ENCODE data around the gene ADAMTSL1. TPM values are rescaled to one million over a fixed set of nuclear protein-coding genes. Genes with fewer than 3 reads are reported as not detected.

The ADAMTSL1 gene
- total RNA-seq, 2 experiments from 2014 or later = not detected

GRCh38 chr9:18826248-18826647, 352.3 kb downstream of the ADAMTSL1 start:
- H3K36me3 Mint-ChIP-seq (ENCODE audit: low read depth) = no peaks in the 10 kb centered on the region
- no peaks in the 10 kb centered on the region for H3K9me3 Mint-ChIP-seq
- ChIA-PET CTCF (no interaction called here), POLR2A (no interaction called here)
- peaks cover 2% of the 10 kb centered on the region for H3K27me3 Mint-ChIP-seq
- no peak overlapping the region for H3K4me3 Mint-ChIP-seq
- H3K27ac Mint-ChIP-seq = no peak overlapping the region
- no peak for DNase-seq
- H3K4me1 Mint-ChIP-seq = peaks cover 11% of the 10 kb centered on the region

GRCh38 chr9:18829066-18829465, 355.1 kb downstream of the ADAMTSL1 start:
- peaks cover 11% of the 10 kb centered on the region for H3K4me1 Mint-ChIP-seq
- no peak for DNase-seq
- H3K9me3 Mint-ChIP-seq = no peaks in the 10 kb centered on the region
- ChIA-PET POLR2A (no interaction called here), CTCF (no interaction called here)
- H3K27me3 Mint-ChIP-seq = peaks cover 5% of the 10 kb centered on the region
- H3K27ac Mint-ChIP-seq = no peak overlapping the region
- no peaks in the 10 kb centered on the region for H3K36me3 Mint-ChIP-seq (ENCODE audit: low read depth)
- H3K4me3 Mint-ChIP-seq = no peak overlapping the region

DNA sequence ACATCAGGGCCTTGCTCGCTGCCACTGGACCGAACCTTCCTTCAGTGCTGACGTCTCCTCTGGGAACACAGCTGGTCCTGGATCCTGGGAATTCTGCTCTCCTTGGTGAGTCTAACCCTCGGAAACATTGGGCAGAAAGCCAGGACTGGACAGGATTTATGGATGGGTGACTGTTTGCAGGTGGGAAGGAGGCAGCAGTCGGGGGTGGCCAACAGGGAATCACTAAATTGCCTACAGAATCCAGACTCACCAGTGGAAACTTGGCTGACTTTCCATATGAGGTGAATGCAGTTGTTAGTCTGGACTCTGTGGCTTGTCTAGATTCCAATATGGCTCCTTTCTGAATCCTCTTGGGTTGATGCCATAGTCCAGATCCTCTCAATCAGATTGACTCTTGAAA, 355.9 kb downstream of the ADAMTSL1 start:
- no peak overlapping the region for H3K27ac Mint-ChIP-seq
- peaks cover 12% of the 10 kb centered on the region for H3K4me1 Mint-ChIP-seq
- H3K36me3 Mint-ChIP-seq (ENCODE audit: low read depth) = no peaks in the 10 kb centered on the region
- H3K27me3 Mint-ChIP-seq = peaks cover 5% of the 10 kb centered on the region
- no peak for DNase-seq
- ChIA-PET CTCF (no interaction called here), POLR2A (no interaction called here)
- H3K9me3 Mint-ChIP-seq = no peaks in the 10 kb centered on the region
- H3K4me3 Mint-ChIP-seq = no peak overlapping the region

DNA sequence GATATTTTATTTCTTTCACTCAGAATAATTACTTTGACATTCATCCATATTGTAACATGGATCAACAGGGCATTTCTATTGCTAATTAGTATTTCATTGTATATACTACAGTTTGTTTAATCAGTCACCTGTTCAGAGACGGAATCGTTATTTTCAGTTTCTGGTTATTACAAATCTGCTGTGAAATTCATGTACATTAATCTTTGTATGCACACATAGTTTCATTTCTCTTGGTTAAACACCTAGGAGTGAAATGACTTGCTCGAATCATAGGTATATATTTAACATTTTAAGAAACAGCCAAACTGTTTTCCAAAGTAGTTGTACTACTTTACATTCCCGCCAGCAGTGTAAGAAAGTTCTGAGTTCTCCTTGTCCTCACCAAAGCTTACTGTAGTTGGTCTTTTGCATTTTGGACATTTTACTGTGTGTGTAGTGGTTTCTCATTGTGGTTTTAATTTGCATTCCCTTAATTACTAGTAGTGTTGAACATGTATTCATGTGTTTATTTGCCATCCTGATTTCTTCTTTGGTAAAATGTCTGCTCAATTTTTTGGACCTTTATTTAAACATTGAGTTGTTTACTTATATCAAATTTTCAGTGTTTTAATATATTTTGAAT, 360.9 kb downstream of the ADAMTSL1 start:
- Mint-ChIP-seq H3K4me3 (no peak overlapping the region), H3K9me3 (peaks cover 2% of the 10 kb centered on the region), H3K4me1 (peaks cover 4% of the 10 kb centered on the region), H3K27ac (no peak overlapping the region), H3K27me3 (peaks cover 10% of the 10 kb centered on the region), H3K36me3 (ENCODE audit: low read depth) (no peaks in the 10 kb centered on the region)
- CTCF ChIA-PET = no interaction called here
- POLR2A ChIA-PET = no interaction called here
- no peak for DNase-seq

GRCh38 chr9:18837402-18837801, 363.4 kb downstream of the ADAMTSL1 start:
- DNase-seq = no peak
- Mint-ChIP-seq H3K27me3 (peaks cover 9% of the 10 kb centered on the region), H3K27ac (no peak overlapping the region), H3K4me3 (no peak overlapping the region), H3K4me1 (peaks cover 4% of the 10 kb centered on the region), H3K36me3 (ENCODE audit: low read depth) (no peaks in the 10 kb centered on the region), H3K9me3 (peaks cover 2% of the 10 kb centered on the region)
- ChIA-PET CTCF (interaction anchor here (0.6 kb wide), 1 partner anchor 182 kb away, joined by 3 read pairs; no protein-coding TSS in a partner anchor), POLR2A (no interaction called here)

DNA sequence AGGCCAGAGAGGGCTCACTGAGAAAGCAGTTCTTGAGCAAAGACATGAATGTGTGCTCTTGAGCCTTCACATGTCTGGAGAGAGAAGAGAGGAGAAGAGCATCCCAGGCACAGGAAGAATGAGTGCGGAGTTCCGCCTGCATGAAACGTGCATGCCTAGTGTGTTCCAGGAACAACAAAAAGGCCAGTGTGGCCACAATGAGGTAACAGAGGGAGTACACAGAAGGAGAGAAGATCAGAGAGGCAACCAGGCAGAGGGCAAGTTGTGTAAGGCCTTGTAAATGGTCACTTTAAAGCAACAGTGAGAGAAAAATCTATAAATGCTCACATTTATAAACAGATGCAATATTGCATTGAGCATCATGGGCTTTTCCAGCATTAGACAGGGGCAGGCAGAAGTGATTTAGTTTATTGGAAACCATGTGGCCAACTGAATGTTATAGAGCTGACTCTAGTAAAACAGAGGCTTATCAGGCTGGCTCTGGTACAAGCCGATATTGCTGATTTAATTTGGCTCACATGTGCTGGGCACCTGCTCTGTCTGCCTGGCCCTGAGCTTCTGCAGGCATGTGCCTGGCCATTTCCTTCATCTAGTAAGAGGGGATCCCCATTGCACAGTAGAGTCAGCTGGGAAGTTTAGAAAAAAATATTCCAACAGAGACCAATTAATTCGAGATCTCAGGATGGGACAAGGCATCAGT, 373.8 kb downstream of the ADAMTSL1 start:
- Mint-ChIP-seq H3K27me3 (peaks cover 2% of the 10 kb centered on the region), H3K4me1 (no peaks in the 10 kb centered on the region), H3K27ac (no peak overlapping the region), H3K9me3 (no peaks in the 10 kb centered on the region), H3K36me3 (ENCODE audit: low read depth) (no peaks in the 10 kb centered on the region), H3K4me3 (no peak overlapping the region)
- DNase-seq = no peak
- ChIA-PET POLR2A (no interaction called here), CTCF (no interaction called here)

GRCh38 chr9:18848657-18849056, 374.7 kb downstream of the ADAMTSL1 start:
- Mint-ChIP-seq H3K27me3 (peaks cover 5% of the 10 kb centered on the region), H3K4me3 (no peak overlapping the region), H3K27ac (no peak overlapping the region), H3K4me1 (no peaks in the 10 kb centered on the region), H3K36me3 (ENCODE audit: low read depth) (no peaks in the 10 kb centered on the region), H3K9me3 (no peaks in the 10 kb centered on the region)
- POLR2A ChIA-PET = no interaction called here
- no peak for DNase-seq
- CTCF ChIA-PET = no interaction called here

- H3K36me3 Mint-ChIP-seq (ENCODE audit: low read depth) = no peaks in the 10 kb centered on the region
- H3K4me1 Mint-ChIP-seq = no peaks in the 10 kb centered on the region
- no peak overlapping the region for H3K4me3 Mint-ChIP-seq
- no peaks in the 10 kb centered on the region for H3K9me3 Mint-ChIP-seq
- POLR2A ChIA-PET = no interaction called here
- CTCF ChIA-PET = no interaction called here
- H3K27me3 Mint-ChIP-seq = peaks cover 4% of the 10 kb centered on the region
- DNase-seq = no peak
- no peak overlapping the region for H3K27ac Mint-ChIP-seq
Measured at GRCh38 chr9:18849270-18849669, 375.3 kb downstream of the ADAMTSL1 start.

GRCh38 chr9:18849890-18850677, 376.1 kb downstream of the ADAMTSL1 start:
- CTCF ChIA-PET = no interaction called here
- H3K27ac Mint-ChIP-seq = no peak overlapping the region

DNA sequence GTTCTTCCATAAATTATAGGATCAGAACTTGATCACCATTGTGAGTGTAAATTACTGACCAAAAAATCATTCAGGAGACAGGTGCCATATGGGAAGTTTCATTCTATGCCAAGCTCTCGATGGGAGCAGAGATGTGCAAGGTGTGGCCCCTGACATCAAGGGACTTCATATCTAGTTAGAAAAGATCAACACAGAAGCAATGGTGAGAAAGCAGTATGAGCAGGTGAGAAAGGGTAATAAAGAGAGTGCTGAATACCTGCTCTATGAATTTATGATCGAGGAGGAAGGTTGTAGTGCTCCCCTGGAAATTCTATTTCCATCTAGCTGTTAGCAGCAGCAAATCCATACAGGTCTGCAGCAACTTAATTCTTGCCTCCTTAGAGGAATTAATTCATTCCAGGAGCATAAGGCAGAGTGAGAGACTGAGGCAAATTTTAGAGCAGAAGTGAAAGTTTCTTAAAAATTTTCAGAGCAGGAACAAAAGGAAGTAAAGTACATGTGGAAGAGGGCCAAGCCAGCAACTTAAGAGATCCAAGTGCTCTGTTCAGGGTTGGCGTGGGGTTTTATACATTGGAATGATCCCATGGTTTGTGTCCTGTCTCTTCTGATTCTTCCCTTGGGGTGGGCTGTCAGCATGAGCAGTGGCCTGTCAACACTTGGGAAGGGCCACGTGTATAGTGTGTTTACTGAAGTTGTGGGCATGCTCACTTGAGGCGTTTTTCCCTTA, 377.3 kb downstream of the ADAMTSL1 start:
- H3K27ac Mint-ChIP-seq = no peak overlapping the region
- peaks cover 6% of the 10 kb centered on the region for H3K27me3 Mint-ChIP-seq
- CTCF ChIA-PET = no interaction called here
- POLR2A ChIA-PET = no interaction called here
- no peaks in the 10 kb centered on the region for H3K9me3 Mint-ChIP-seq
- no peaks in the 10 kb centered on the region for H3K4me1 Mint-ChIP-seq
- DNase-seq = no peak
- H3K4me3 Mint-ChIP-seq = no peak overlapping the region
- H3K36me3 Mint-ChIP-seq (ENCODE audit: low read depth) = no peaks in the 10 kb centered on the region

More at GRCh38 chr9:18849890-18850677, 376.1 kb downstream of the ADAMTSL1 start:
- Mint-ChIP-seq H3K4me1 (no peaks in the 10 kb centered on the region), H3K9me3 (no peaks in the 10 kb centered on the region), H3K4me3 (no peak overlapping the region), H3K27me3 (peaks cover 6% of the 10 kb centered on the region), H3K36me3 (ENCODE audit: low read depth) (no peaks in the 10 kb centered on the region)
- POLR2A ChIA-PET = no interaction called here
- no peak for DNase-seq

DNA sequence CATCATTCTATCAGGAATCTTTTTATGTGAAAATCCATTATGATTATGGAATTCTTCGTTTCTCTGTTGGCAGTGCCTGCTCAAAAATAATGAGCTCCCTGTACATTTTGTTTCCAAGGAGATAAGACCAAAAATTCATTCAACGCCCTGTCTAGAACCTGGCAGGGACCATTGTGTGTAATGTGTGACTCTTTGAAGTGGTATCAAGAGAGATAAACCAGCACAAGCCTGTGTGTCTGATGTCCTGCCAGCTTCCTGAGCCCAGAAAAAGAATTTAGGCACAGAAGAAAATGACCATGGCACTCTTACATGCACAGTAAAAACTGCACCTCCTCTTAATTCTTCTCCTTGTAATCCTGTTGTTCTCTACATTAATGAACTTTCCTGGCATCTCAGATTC, 381.7 kb downstream of the ADAMTSL1 start:
- DNase-seq = no peak
- Mint-ChIP-seq H3K4me1 (no peaks in the 10 kb centered on the region), H3K36me3 (ENCODE audit: low read depth) (no peaks in the 10 kb centered on the region), H3K4me3 (no peak overlapping the region), H3K27ac (no peak overlapping the region), H3K27me3 (peaks cover 6% of the 10 kb centered on the region), H3K9me3 (no peaks in the 10 kb centered on the region)
- ChIA-PET CTCF (no interaction called here), POLR2A (no interaction called here)

GRCh38 chr9:18857334-18857733, 383.4 kb downstream of the ADAMTSL1 start:
- H3K4me3 Mint-ChIP-seq = no peak overlapping the region
- no peaks in the 10 kb centered on the region for H3K9me3 Mint-ChIP-seq
- H3K27me3 Mint-ChIP-seq = peaks cover 6% of the 10 kb centered on the region
- DNase-seq = no peak
- POLR2A ChIA-PET = no interaction called here
- no peak overlapping the region for H3K27ac Mint-ChIP-seq
- H3K4me1 Mint-ChIP-seq = no peaks in the 10 kb centered on the region
- CTCF ChIA-PET = no interaction called here
- H3K36me3 Mint-ChIP-seq (ENCODE audit: low read depth) = no peaks in the 10 kb centered on the region

DNA sequence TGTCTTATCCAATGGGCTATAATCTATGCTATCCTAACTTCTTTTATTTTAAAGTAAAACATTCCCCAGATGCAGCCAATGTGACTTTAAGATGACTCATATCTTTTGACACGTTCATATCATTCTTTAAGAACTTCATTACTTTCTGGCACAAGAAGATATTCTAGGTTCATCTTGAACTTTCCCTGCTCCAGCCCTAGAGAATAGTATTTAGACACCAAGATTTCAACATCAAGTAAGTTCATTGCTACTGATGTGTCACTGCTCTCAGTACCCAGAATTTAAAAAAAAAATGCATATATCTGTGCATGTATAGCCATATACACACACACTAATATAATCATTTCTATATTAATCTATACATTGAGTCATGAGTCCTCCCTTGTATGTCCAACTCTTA, 383.8 kb downstream of the ADAMTSL1 start:
- Mint-ChIP-seq H3K36me3 (ENCODE audit: low read depth) (no peaks in the 10 kb centered on the region), H3K27ac (no peak overlapping the region), H3K9me3 (no peaks in the 10 kb centered on the region), H3K4me1 (no peaks in the 10 kb centered on the region), H3K27me3 (peaks cover 6% of the 10 kb centered on the region), H3K4me3 (no peak overlapping the region)
- CTCF ChIA-PET = no interaction called here
- no peak for DNase-seq
- POLR2A ChIA-PET = no interaction called here

Measured in activated CD4-positive, alpha-beta memory T cell treated with anti-CD3 and anti-CD28 coated beads, Interleukin-2, amount 10 ng/mL, durations not matched to agents 7 days and 5 days (primary cell).